Measurements from ENCODE around the gene SRRM1.
A peak's percentile ranks its signal among the peaks of the same experiment; 100 is the strongest.

SRRM1 gene

GRCh38 chr1:24642481-24643362 lies at the start of gene SRRM1:
Gene SRRM1, plus strand, starts transcription at chr1:24643302. Its CDS starts 25 bp downstream, at chr1:24643327.
- peak; percentile 100 for DNase-seq

GRCh38 chr1:24594328-24594598 lies 48.8 kb upstream of the SRRM1 start:
- no peak for DNase-seq

- no peak for DNase-seq
Measured at GRCh38 chr1:24596401-24596880, 46.7 kb upstream of the SRRM1 start.

GRCh38 chr1:24599265-24599664 lies 43.8 kb upstream of the SRRM1 start:
- no peak for DNase-seq

GRCh38 chr1:24600551-24600950 lies 42.6 kb upstream of the SRRM1 start:
- DNase-seq = no peak

- DNase-seq = no peak
Measured at GRCh38 chr1:24605534-24606295, 37.4 kb upstream of the SRRM1 start.

GRCh38 chr1:24606296-24606605 lies 36.9 kb upstream of the SRRM1 start:
- DNase-seq = no peak

- DNase-seq = no peak
Measured at GRCh38 chr1:24606621-24607020, 36.5 kb upstream of the SRRM1 start.

- no peak for DNase-seq
Measured at GRCh38 chr1:24609949-24610517, 33.1 kb upstream of the SRRM1 start.

GRCh38 chr1:24619376-24619775 lies 23.7 kb upstream of the SRRM1 start:
- DNase-seq = no peak

GRCh38 chr1:24620678-24621077 lies 22.4 kb upstream of the SRRM1 start:
- no peak for DNase-seq

GRCh38 chr1:24621121-24621520 lies 22.0 kb upstream of the SRRM1 start:
- no peak for DNase-seq

GRCh38 chr1:24622218-24622617 lies 20.9 kb upstream of the SRRM1 start:
- no peak for DNase-seq

GRCh38 chr1:24632832-24633175 lies 10.3 kb upstream of the SRRM1 start:
- DNase-seq = no peak

- peak; percentile 74 to 84 for DNase-seq
Measured at GRCh38 chr1:24635195-24635843, 7.8 kb upstream of the SRRM1 start.

GRCh38 chr1:24636661-24637357 lies 6.3 kb upstream of the SRRM1 start:
- no peak for DNase-seq

- DNase-seq = no peak
Measured at GRCh38 chr1:24639094-24639493, 4.0 kb upstream of the SRRM1 start.

GRCh38 chr1:24639881-24640280 lies 3.2 kb upstream of the SRRM1 start:
- no peak for DNase-seq

GRCh38 chr1:24640288-24640687 lies 2.8 kb upstream of the SRRM1 start:
- no peak for DNase-seq

- no peak for DNase-seq
Measured at GRCh38 chr1:24641646-24642151, 1.4 kb upstream of the SRRM1 start.

- DNase-seq = peak in 1 of 2 experiments; percentile 37
Measured at GRCh38 chr1:24643363-24644099, 429 bp downstream of the SRRM1 start.

GRCh38 chr1:24644100-24644384 lies 940 bp downstream of the SRRM1 start:
- DNase-seq = peak in 1 of 2 experiments; percentile 15

All from NCI-H2081 (cell line).